GM19035 (cell line): ENCODE results near the gene PRPF6.

Source experiments
- ATAC-seq: cut with Tn5 transposase; IDR thresholded peaks from one replicate; pipeline ENCODE4 v1.9.1; 2021; ENCODE audit not compliant: unreplicated experiment

The PRPF6 gene

GRCh38 chr20:64062596-64063388, 81.9 kb downstream of the PRPF6 start, which contains the start of gene TCEA2:
TSS of gene TCEA2 (plus strand) at chr20:64063198. CDS start at chr20:64063313, 115 bp downstream.
- peak; percentile 86 for ATAC-seq

- no peak for ATAC-seq
These were observed 82.6 kb downstream of the PRPF6 start for GRCh38 chr20:64063389-64064144.

- no peak for ATAC-seq
These were observed 83.3 kb downstream of the PRPF6 start for GRCh38 chr20:64064145-64064698.

- no peak for ATAC-seq
These were observed 84.4 kb downstream of the PRPF6 start for GRCh38 chr20:64065062-64065973.

GRCh38 chr20:64065974-64066343, 85.0 kb downstream of the PRPF6 start:
- peak; percentile 35 for ATAC-seq

- ATAC-seq: no peak
These were observed 86.2 kb downstream of the PRPF6 start for GRCh38 chr20:64067005-64067632.

GRCh38 chr20:64067733-64068307, 86.9 kb downstream of the PRPF6 start:
- ATAC-seq: no peak

- ATAC-seq: no peak
These were observed 87.7 kb downstream of the PRPF6 start for GRCh38 chr20:64068386-64069208.

- no peak for ATAC-seq
These were observed 88.3 kb downstream of the PRPF6 start for GRCh38 chr20:64069209-64069613.

- no peak for ATAC-seq
These were observed 88.8 kb downstream of the PRPF6 start for GRCh38 chr20:64069614-64070243.

- ATAC-seq: no peak
These were observed 89.5 kb downstream of the PRPF6 start for GRCh38 chr20:64070244-64070993.

GRCh38 chr20:64071341-64072332, 90.7 kb downstream of the PRPF6 start:
- ATAC-seq: no peak

- ATAC-seq: no peak
These were observed 91.6 kb downstream of the PRPF6 start for GRCh38 chr20:64072498-64073063.

- ATAC-seq: no peak
These were observed 92.7 kb downstream of the PRPF6 start for GRCh38 chr20:64073476-64074183.

GRCh38 chr20:64074184-64074789, 93.4 kb downstream of the PRPF6 start:
- no peak for ATAC-seq
